ENCODE data around the gene VPS13D.

DNA sequence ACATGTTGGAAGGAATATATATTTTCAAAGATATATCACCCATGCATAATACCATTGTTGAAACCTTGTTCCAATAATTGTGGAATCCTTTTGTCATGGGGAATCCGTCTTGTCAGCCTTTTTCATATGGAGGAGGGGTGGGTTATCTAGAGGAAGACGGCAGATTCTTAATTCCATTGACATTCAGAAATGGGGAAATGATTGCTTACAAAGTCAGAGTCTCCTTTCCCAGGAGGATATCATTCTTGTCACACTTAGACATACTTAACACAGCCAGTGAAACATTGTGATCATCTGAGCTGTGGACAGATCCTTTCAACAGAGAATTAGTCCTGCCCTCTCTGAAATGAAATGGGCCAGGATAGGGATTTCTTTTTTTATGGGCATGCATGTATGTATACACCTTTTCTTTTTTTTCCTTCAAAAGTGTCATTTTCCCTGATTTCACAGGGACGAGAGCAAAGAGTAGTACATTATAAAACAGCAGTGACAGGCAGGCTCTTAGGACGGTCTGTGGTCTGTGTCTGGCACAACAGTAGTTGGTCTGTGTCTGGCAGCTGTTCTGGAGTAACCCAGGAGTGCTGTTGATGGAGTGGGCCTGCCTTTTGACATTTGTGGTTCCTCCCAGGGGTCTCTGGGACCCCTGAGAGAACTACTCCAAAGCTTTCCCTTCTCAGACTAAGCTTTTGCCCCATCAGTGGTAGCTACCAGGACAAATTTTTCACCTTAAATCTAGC, 50.1 kb downstream of the VPS13D start:
- no peak for TF ChIP-seq POLR2A (IDR thresholded peaks at IDR 0.05)
- no peak for TF ChIP-seq CTCF (IDR thresholded peaks at IDR 0.05 in 8 of 11, conservative IDR thresholded peaks at IDR 0.05 in 3 of 11)
- TF ChIP-seq POLR2AphosphoS5 (IDR thresholded peaks at IDR 0.05): no peak
